Sigmoid colon (tissue), 7 donors: ENCODE measurements around the gene SMIM38. TPM values are rescaled to one million over a fixed set of nuclear protein-coding genes. Genes with fewer than 3 reads are reported as not detected.

Experiments
- DNase-seq: peaks from one replicate; pipeline ENCODE4 v3.0.0-alpha.2; 2019
- H3K27ac ChIP-seq, 4 donors: fragments of 200-600 bp; sonication (generic); one replicate each; pipeline ENCODE4 v1.5.1; 2016 to 2019; ENCODE audit warnings: mild to moderate bottlenecking in 1 of 4
- H3K27me3 ChIP-seq, 3 donors: fragments of 200-600 bp; sonication (generic); one replicate each; pipeline ENCODE4 v1.5.1; 2019; ENCODE audit warnings: mild to moderate bottlenecking in 1 of 3
- H3K36me3 ChIP-seq, 4 donors: fragments of 200-600 bp; sonication (generic); one replicate each; pipeline ENCODE4 v1.5.1; 2016 to 2019
- H3K4me1 ChIP-seq, 4 donors: fragments of 200-600 bp; sonication (generic); one replicate each; pipeline ENCODE4 v1.5.1; 2017 to 2019
- H3K4me3 ChIP-seq, 4 donors: fragments of 200-600 bp; sonication (generic); one replicate each; pipeline ENCODE4 v1.5.1; 2017 to 2019; ENCODE audit warnings: mild to moderate bottlenecking in 2 of 4, moderate library complexity in 1 of 4
- H3K9me3 ChIP-seq, 4 donors: fragments of 200-600 bp in 3 of 4; sonication (generic) in 3 of 4; one replicate each; pipeline versions ENCODE4 v1.5.1 to v1.6.1; 2013 to 2019
- CTCF ChIP-seq, 4 experiments: fragments of 450-650 bp in 3 of 4; fragments of 200-600 bp in 1 of 4; IDR thresholded peaks; one replicate each; pipeline ENCODE4 v1.5.1; 2016 to 2019; ENCODE audit warnings: antibody characterized with exemption in 4 of 4, mild to moderate bottlenecking in 3 of 4, moderate library complexity in 2 of 4
- EP300 ChIP-seq, 4 donors: sonication (generic); formaldehyde crosslinking; IDR thresholded peaks; one replicate each; pipeline ENCODE4 v1.6.1; 2017; ENCODE audit warnings: antibody characterized with exemption in 4 of 4
- POLR2A ChIP-seq, 2 donors: fragments of 450-650 bp; IDR thresholded peaks; one replicate each; pipeline ENCODE4 v1.6.1; 2016; ENCODE audit warnings: antibody characterized with exemption in 2 of 2, mild to moderate bottlenecking in 2 of 2, moderate library complexity in 2 of 2
- POLR2AphosphoS5 ChIP-seq, 4 donors: sonication (generic); formaldehyde crosslinking; IDR thresholded peaks; one replicate each; pipeline ENCODE4 v1.6.1; 2017; ENCODE audit warnings: antibody characterized with exemption in 4 of 4
- WGBS, 2 donors: extraction: QIAGEN DNeasy Blood & Tissue Kit; methylation state at CpG; one replicate each; pipeline ENCODE4 v1.1.7; 2013; 5-methylcytosine and 5-hydroxymethylcytosine counted together
- intact Hi-C: fragments of 100-400 bp; cut with DNase I; formaldehyde crosslinking; loops from one replicate; pipeline ENCODE4 v1.15.1; 2023
- polyA plus RNA-seq, 3 donors: library from polyadenylated mRNA; stranded (reverse); fragments of 200-250 nt; gene quantifications; one replicate each; pipeline ENCODE4 v1.2.3, GENCODE V29; 2013
- total RNA-seq, 4 donors: library from RNA; depleted of rRNA; stranded (reverse); fragments of >200 nt; gene quantifications; one replicate each; pipeline ENCODE4 v1.1.0, GENCODE V29; 2016
- donor health status: healthy with polysubstance abuse.
- donor health status: Bipolar disorder and iron deficiency.
- donor health status: healthy.

The SMIM38 gene
- total and polyA plus RNA-seq, 7 donors: 0.19 to 5.4 (median 1.8) TPM; not detected in 2

GRCh38 chr11:69153661-69154060, 2.1 kb upstream of the SMIM38 start:
- intact Hi-C loops: no loop called here
- Histone ChIP-seq H3K4me1 (peaks cover 0 to 22% (median 20%) of the 10 kb centered on the region in 4 donors), H3K27ac (no peak overlapping the region), H3K4me3 (no peak overlapping the region), H3K36me3 (no peaks in the 10 kb centered on the region), H3K27me3 (no peaks in the 10 kb centered on the region), H3K9me3 (no peaks in the 10 kb centered on the region)
- DNase-seq: no peak
- TF ChIP-seq POLR2A (IDR thresholded peaks at IDR 0.05) (no peak), POLR2AphosphoS5 (IDR thresholded peaks at IDR 0.05) (no peak), EP300 (IDR thresholded peaks at IDR 0.05) (no peak), CTCF (IDR thresholded peaks at IDR 0.05) (no peak)
- WGBS, 2 donors: 73 to 77% methylated on average over 7 of the region's 7 CpGs

GRCh38 chr11:69154211-69154913, 1.4 kb upstream of the SMIM38 start:
- intact Hi-C loops: no loop called here
- no peak overlapping the region for H3K4me3 ChIP-seq
- H3K27ac ChIP-seq: no peak overlapping the region
- no peaks in the 10 kb centered on the region for H3K9me3 ChIP-seq
- TF ChIP-seq EP300 (IDR thresholded peaks at IDR 0.05) (no peak), CTCF (IDR thresholded peaks at IDR 0.05) (no peak), POLR2A (IDR thresholded peaks at IDR 0.05) (no peak), POLR2AphosphoS5 (IDR thresholded peaks at IDR 0.05) (no peak)
- 92 to 94% methylated on average over 21 of the region's 21 CpGs for WGBS, 2 donors
- no peak for DNase-seq
- no peaks in the 10 kb centered on the region for H3K36me3 ChIP-seq
- no peaks in the 10 kb centered on the region for H3K27me3 ChIP-seq
- H3K4me1 ChIP-seq: peaks cover 0 to 22% (median 20%) of the 10 kb centered on the region in 4 donors

GRCh38 chr11:69154938-69155301, 815 bp upstream of the SMIM38 start:
- H3K36me3 ChIP-seq: no peaks in the 10 kb centered on the region
- 92 to 93% methylated on average over 10 of the region's 10 CpGs for WGBS, 2 donors
- intact Hi-C loops: no loop called here

GRCh38 chr11:69156235-69156639, 502 bp downstream of the SMIM38 start:
- Histone ChIP-seq H3K36me3 (no peaks in the 10 kb centered on the region), H3K9me3 (no peaks in the 10 kb centered on the region), H3K27ac (peak overlapping the region in 3 of 4 donors; percentile 58 to 75 (median 67)), H3K4me3 (no peak overlapping the region), H3K27me3 (no peaks in the 10 kb centered on the region), H3K4me1 (peaks cover 0 to 31% (median 23%) of the 10 kb centered on the region in 4 donors)
- intact Hi-C loops: no loop called here
- 77 to 92% methylated on average over 13 of the region's 13 CpGs for WGBS, 2 donors
- TF ChIP-seq POLR2AphosphoS5 (IDR thresholded peaks at IDR 0.05): no peak
- TF ChIP-seq EP300 (IDR thresholded peaks at IDR 0.05): no peak
- TF ChIP-seq CTCF (IDR thresholded peaks at IDR 0.05): no peak
- TF ChIP-seq POLR2A (IDR thresholded peaks at IDR 0.05): no peak
- DNase-seq: no peak

More at GRCh38 chr11:69154938-69155301, 815 bp upstream of the SMIM38 start:
- Histone ChIP-seq H3K27me3 (no peaks in the 10 kb centered on the region), H3K4me3 (no peak overlapping the region), H3K4me1 (peaks cover 0 to 22% (median 20%) of the 10 kb centered on the region in 4 donors), H3K27ac (no peak overlapping the region), H3K9me3 (no peaks in the 10 kb centered on the region)
- no peak for DNase-seq
- TF ChIP-seq EP300 (IDR thresholded peaks at IDR 0.05) (no peak), CTCF (IDR thresholded peaks at IDR 0.05) (no peak), POLR2A (IDR thresholded peaks at IDR 0.05) (no peak), POLR2AphosphoS5 (IDR thresholded peaks at IDR 0.05) (no peak)
